H1 (cell line): Measurements from ENCODE around the gene PPFIA4. TPM values are rescaled to one million over a fixed set of nuclear protein-coding genes. Genes with fewer than 3 reads are reported as not detected.

ENCODE experiments used
- CTCF ChIA-PET: fragments of 300-600 bp; sonication (Branson Sonifier 250); formaldehyde crosslinking; loops from one replicate; lab custom pipeline; 2021; ENCODE audit not compliant: partially characterized antibody; lab: Charles Lee
- POLR2A ChIA-PET: fragments of 300-600 bp; sonication (Branson Sonifier 250); formaldehyde crosslinking; loops from one replicate; lab custom pipeline; 2021; ENCODE audit warnings: inconsistent platforms; ENCODE audit not compliant: partially characterized antibody; lab: Charles Lee
- DNase-seq, 2 experiments: peaks; one replicate each; pipeline versions ENCODE4 v3.0.0 to v3.0.0-alpha.2; 2010 to 2022; ENCODE audit warnings: low spot score in 2 of 2, low read depth in 1 of 2, mixed read lengths in 1 of 2
- FAIRE-seq: peaks from 2 replicates; lab custom pipeline; 2011; peaks lifted over from hg19 to GRCh38; lab: Jason Lieb, UNC
- H2AFZ ChIP-seq: 2 replicates; pipeline ENCODE4 v1.8.1; 2012; ENCODE audit warnings: low read length, inconsistent platforms
- H2AK5ac ChIP-seq: 2 replicates; pipeline ENCODE4 v1.6.1; 2013; ENCODE audit warnings: low read depth, low read length
- H2BK120ac ChIP-seq: replicated peaks from 2 replicates; pipeline ENCODE3; 2013; ENCODE audit warnings: low read depth, low read length, inconsistent platforms
- H2BK12ac ChIP-seq: 2 replicates; pipeline ENCODE4 v1.6.1; 2013; ENCODE audit warnings: low read depth, low read length
- H2BK15ac ChIP-seq: 2 replicates; pipeline ENCODE4 v1.6.1; 2013; ENCODE audit warnings: low read length
- H2BK20ac ChIP-seq: 2 replicates; pipeline ENCODE4 v1.6.1; 2013; ENCODE audit warnings: low read length
- H2BK5ac ChIP-seq: 2 replicates; pipeline ENCODE4 v1.6.1; 2013; ENCODE audit warnings: low read depth, low read length
- H3K14ac ChIP-seq: 2 replicates; pipeline ENCODE4 v1.6.1; 2013; ENCODE audit warnings: inconsistent platforms; ENCODE audit not compliant: insufficient read length
- H3K18ac ChIP-seq: 2 replicates; pipeline ENCODE4 v1.6.1; 2013; ENCODE audit warnings: low read length; ENCODE audit errors: extremely low read depth
- H3K23ac ChIP-seq: 2 replicates; pipeline ENCODE4 v1.6.1; 2013; ENCODE audit warnings: inconsistent platforms; ENCODE audit not compliant: insufficient read length
- H3K23me2 ChIP-seq: 2 replicates; pipeline ENCODE4 v1.6.1; 2013; ENCODE audit warnings: low read depth, low read length
- H3K27ac ChIP-seq: 2 replicates; pipeline ENCODE4 v1.6.1; 2011; ENCODE audit warnings: low read depth, low read length, inconsistent platforms
- H3K27me3 ChIP-seq, 4 experiments: replicated peaks in 1 of 4; 1 replicate in 1 of 4; 2 replicates in 3 of 4; pipeline versions ENCODE4 v1.6.1 to v1.8.1; 2011 to 2013; ENCODE audit warnings: low read length in 3 of 4, mild to moderate bottlenecking in 3 of 4, inconsistent platforms in 2 of 4, mixed read lengths in 2 of 4, moderate library complexity in 1 of 4; ENCODE audit not compliant: control insufficient read depth in 3 of 4, insufficient read depth in 3 of 4; ENCODE audit errors: extremely low read depth in 1 of 4
- H3K36me3 ChIP-seq, 4 experiments: 2 replicates each; pipeline versions ENCODE4 v1.6.1 to v1.8.1; 2011 to 2013; ENCODE audit warnings: mild to moderate bottlenecking in 4 of 4, low read length in 3 of 4, moderate library complexity in 2 of 4, control low read depth in 1 of 4, inconsistent platforms in 1 of 4; ENCODE audit not compliant: insufficient read depth in 4 of 4, control insufficient read depth in 2 of 4
- H3K4ac ChIP-seq: replicated peaks from 2 replicates; pipeline ENCODE3; 2013; ENCODE audit warnings: low read length, low read depth, mixed read lengths, inconsistent platforms; ENCODE audit not compliant: insufficient read length
- H3K4me1 ChIP-seq, 4 experiments: replicated peaks in 1 of 4; 1 replicate in 1 of 4; 2 replicates in 3 of 4; pipeline versions ENCODE4 v1.6.1 to v1.8.1; 2011 to 2013; ENCODE audit warnings: low read length in 3 of 4, inconsistent platforms in 2 of 4, mixed read lengths in 1 of 4; ENCODE audit not compliant: insufficient read depth in 4 of 4, control insufficient read depth in 3 of 4
- H3K4me2 ChIP-seq, 2 experiments: 2 replicates each; pipeline versions ENCODE4 v1.6.1 to v1.8.1; 2011 to 2013; ENCODE audit warnings: low read depth in 2 of 2, low read length in 2 of 2, control low read depth in 1 of 2, inconsistent platforms in 1 of 2, mild to moderate bottlenecking in 1 of 2; ENCODE audit not compliant: insufficient read depth in 1 of 2
- H3K4me3 ChIP-seq, 4 experiments: fragments of 200-600, 300-600 bp in 1 of 4; sonication (generic), shearing (Covaris generic), sonication (Bioruptor Twin) in 1 of 4; 2 replicates each; pipeline versions ENCODE4 v1.5.1 to v1.8.1; 2011 to 2016; ENCODE audit warnings: low read length in 4 of 4, low read depth in 3 of 4, control low read depth in 2 of 4, inconsistent platforms in 2 of 4, mild to moderate bottlenecking in 2 of 4, mixed read lengths in 1 of 4, moderate library complexity in 1 of 4; ENCODE audit not compliant: insufficient read depth in 2 of 4; ENCODE audit errors: extremely low read depth in 1 of 4
- H3K56ac ChIP-seq: replicated peaks from 2 replicates; pipeline ENCODE3; 2013; ENCODE audit warnings: low read depth, mild to moderate bottlenecking, mixed read lengths, low read length, inconsistent platforms; ENCODE audit not compliant: insufficient read length
- H3K79me1 ChIP-seq: 2 replicates; pipeline ENCODE4 v1.6.1; 2013; ENCODE audit warnings: low read depth, low read length, control low read depth
- H3K79me2 ChIP-seq, 2 experiments: 2 replicates each; pipeline versions ENCODE4 v1.6.1 to v1.8.1; 2012 to 2013; ENCODE audit warnings: low read length in 2 of 2, mild to moderate bottlenecking in 2 of 2, inconsistent platforms in 1 of 2; ENCODE audit not compliant: insufficient read depth in 2 of 2, control insufficient read depth in 1 of 2
- H3K9ac ChIP-seq, 4 experiments: replicated peaks in 1 of 4; 1 replicate in 1 of 4; 2 replicates in 3 of 4; pipeline versions ENCODE4 v1.6.1 to v1.8.1; 2011 to 2013; ENCODE audit warnings: low read depth in 3 of 4, low read length in 3 of 4, control low read depth in 2 of 4, mild to moderate bottlenecking in 2 of 4, moderate library complexity in 2 of 4, inconsistent platforms in 1 of 4; ENCODE audit errors: extremely low read depth in 1 of 4
- H3K9me3 ChIP-seq, 2 experiments: 2 replicates each; pipeline versions ENCODE4 v1.6.1 to v1.8.1; 2012 to 2013; ENCODE audit warnings: mild to moderate bottlenecking in 2 of 2, moderate library complexity in 2 of 2, control low read depth in 1 of 2, inconsistent platforms in 1 of 2, low read depth in 1 of 2, low read length in 1 of 2, mixed read lengths in 1 of 2; ENCODE audit not compliant: insufficient read depth in 2 of 2
- H4K20me1 ChIP-seq, 2 experiments: replicated peaks in 1 of 2; 2 replicates each; pipeline versions ENCODE3 to v1.8.1; 2011 to 2013; ENCODE audit warnings: inconsistent platforms in 2 of 2, low read length in 2 of 2, mild to moderate bottlenecking in 1 of 2; ENCODE audit not compliant: insufficient read depth in 2 of 2, control insufficient read depth in 1 of 2
- H4K5ac ChIP-seq: 2 replicates; pipeline ENCODE4 v1.6.1; 2013; ENCODE audit warnings: low read length, low read depth, mixed read lengths, inconsistent platforms; ENCODE audit not compliant: insufficient read length
- H4K8ac ChIP-seq: 2 replicates; pipeline ENCODE4 v1.8.0; 2013; ENCODE audit warnings: mild to moderate bottlenecking, moderate library complexity, low read length, inconsistent platforms; ENCODE audit not compliant: insufficient read depth; ENCODE audit errors: extremely low read depth
- H4K91ac ChIP-seq: replicated peaks from 2 replicates; pipeline ENCODE3; 2013; ENCODE audit warnings: low read length, mixed read lengths, inconsistent platforms; ENCODE audit not compliant: insufficient read length
- BRCA1 ChIP-seq: IDR thresholded peaks from 2 replicates; pipeline ENCODE4 v1.6.1; 2012; ENCODE audit warnings: low read depth, low read length, improper control_type of control experiment
- CBX5 ChIP-seq: fragments of 300-800, 300-1000 bp; sonication (generic); IDR thresholded peaks from 2 replicates; pipeline ENCODE4 v1.7.1; 2016; ENCODE audit warnings: antibody characterized with exemption, low read length, low read depth
- POLR2A ChIP-seq, 2 experiments: IDR thresholded peaks; 1 replicate in 1 of 2; 2 replicates in 1 of 2; pipeline ENCODE4 v1.6.1; 2011; ENCODE audit warnings: low read depth in 2 of 2, low read length in 2 of 2, mild to moderate bottlenecking in 2 of 2; ENCODE audit errors: control extremely low read depth in 1 of 2
- RFX5 ChIP-seq: IDR thresholded peaks from 2 replicates; pipeline ENCODE4 v1.6.1; 2011; ENCODE audit warnings: low read depth, low read length, improper control_type of control experiment, borderline replicate concordance
- RNF2 ChIP-seq: fragments of 200-900, 300-1000 bp; sonication (generic); IDR thresholded peaks from 2 replicates; pipeline ENCODE4 v1.7.1; 2016; ENCODE audit warnings: borderline replicate concordance, low read depth, mild to moderate bottlenecking, antibody characterized with exemption, low read length; ENCODE audit not compliant: poor library complexity, severe bottlenecking; ENCODE audit errors: missing control alignments
- SIN3A ChIP-seq, 2 experiments: IDR thresholded peaks in 1 of 2; conservative IDR thresholded peaks in 1 of 2; 2 replicates each; pipeline ENCODE4 v1.6.1; 2011 to 2012; ENCODE audit warnings: low read length in 2 of 2, improper control_type of control experiment in 1 of 2, low read depth in 1 of 2, mild to moderate bottlenecking in 1 of 2
- TAF1 ChIP-seq: IDR thresholded peaks from 2 replicates; pipeline ENCODE4 v1.6.1; 2011; ENCODE audit warnings: mild to moderate bottlenecking, low read depth, low read length
- TCF12 ChIP-seq: IDR thresholded peaks from 2 replicates; pipeline ENCODE4 v1.6.1; 2011; ENCODE audit warnings: low read depth, mild to moderate bottlenecking, low read length
- WGBS, 2 experiments: shearing (Covaris generic) in 1 of 2; methylation state at CpG; one replicate each; pipeline versions ENCODE4 v1.1.6 to v1.1.7; 2013 to 2015; ENCODE audit warnings: low lambda C conversion rate in 2 of 2, mixed read lengths in 2 of 2, inconsistent platforms in 1 of 2, low coverage in 1 of 2, missing lambda C conversion rate in 1 of 2; ENCODE audit not compliant: insufficient replicate concordance in 2 of 2, insufficient coverage in 1 of 2, insufficient read length in 1 of 2; ENCODE audit errors: extremely low coverage in 1 of 2, missing lambda C conversion rate in 1 of 2; 5-methylcytosine and 5-hydroxymethylcytosine counted together
- polyA plus RNA-seq, 7 experiments: library from polyadenylated mRNA; depleted of rRNA in 3 of 7; stranded (reverse) in 5 of 7; unstranded in 2 of 7; fragments of >200 nt in 5 of 7; fragments of 200-250 nt in 2 of 7; gene quantifications; 1 replicate in 5 of 7; 2 replicates in 1 of 7; 4 replicates in 1 of 7; pipeline versions ENCODE4 v1.2.1 to v1.2.3, GENCODE V29; 2011 to 2013; ENCODE audit warnings: missing spikeins in 2 of 7, mixed read lengths in 2 of 7
- total RNA-seq: library from RNA; stranded (reverse); fragmentation: NEBNext Ultra II Directional; extraction: Animal tissue kit (Norgen Biotek cat#: 25700); gene quantifications from 2 replicates; pipeline ENCODE4 v1.2.1, GENCODE V29; 2021

Gene PPFIA4
- total and polyA plus RNA-seq, 2 of the 8 experiments (the other 6 are each of a cell fraction or from before 2014, with no cell fraction given) = 9.0 to 9.9 TPM

GRCh38 chr1:203040513-203041275 lies 14.4 kb downstream of the PPFIA4 start:
- WGBS, 2 experiments = 85% methylated on average over 5 of the region's 5 CpGs; no CpG with 5 or more reads in 1 of the 2 experiments
- Histone ChIP-seq H3K56ac (no peak overlapping the region), H3K9me3 (no peaks in the 10 kb centered on the region), H4K91ac (no peak overlapping the region), H2BK5ac (no peak overlapping the region), H3K79me2 (no peaks in the 10 kb centered on the region), H2BK12ac (0 out of 2 replicates have a peak overlapping the region, but pooled peaks have one; percentile 9), H2AFZ (no peak overlapping the region), H3K9ac (no peak overlapping the region), H3K79me1 (0 out of 2 replicates have a peak, but pooled peaks cover 4% of the 10 kb centered on the region), H3K4ac (peak overlapping the region; percentile 7), H4K5ac (no peak overlapping the region), H3K23me2 (no peaks in the 10 kb centered on the region), H3K4me3 (no peak overlapping the region), H3K14ac (no peak overlapping the region), H3K36me3 (no peaks in the 10 kb centered on the region; a peak in 1 of 8 replicates), H3K27me3 (no peaks in the 10 kb centered on the region), H4K8ac (no peak overlapping the region), H3K23ac (no peak overlapping the region), H2BK20ac (no peak overlapping the region), H2AK5ac (no peak overlapping the region), H2BK15ac (0 out of 2 replicates have a peak overlapping the region, but pooled peaks have one; percentile 72), H3K4me2 (no peak overlapping the region), H3K18ac (no peak overlapping the region), H4K20me1 (no peaks in the 10 kb centered on the region), H3K4me1 (peaks cover 4 to 10% (median 5%) of the 10 kb centered on the region in 4 experiments; a peak in 6 of 7 replicates), H3K27ac (no peak overlapping the region), H2BK120ac (no peak overlapping the region)
- ChIA-PET CTCF (interaction anchor here (0.6 to 49.7 kb wide), 58 partner anchors 2 to 1055 kb away, joined by 3 to 1089 read pairs (median 6); partner anchors contain the start of genes ADORA1, CHI3L1, CHIT1 and CYB5R1), POLR2A (interaction anchor here (0.7 to 3.0 kb wide), 10 partner anchors 8 to 227 kb away, joined by 3 to 22 read pairs (median 3); partner anchors contain the start of genes PPFIA4 and TMEM183A)
- no peak for DNase-seq
- no peak for FAIRE-seq
- TF ChIP-seq RFX5 = no peak
- no peak for TF ChIP-seq POLR2A (IDR thresholded peaks at IDR 0.05; ENCODE audit: control extremely low read depth in 1 of 2, low read depth in 2 of 2, low read length in 2 of 2)
- no peak for TF ChIP-seq BRCA1
- TF ChIP-seq SIN3A (conservative IDR thresholded peaks at IDR 0.05 in 1 of 2, IDR thresholded peaks at IDR 0.05 in 1 of 2; ENCODE audit: low read depth in 1 of 2, low read length in 2 of 2) = no peak
- TF ChIP-seq TAF1 = no peak
- TF ChIP-seq CBX5 = no peak
- TF ChIP-seq TCF12 = no peak
- no peak for TF ChIP-seq RNF2
